Mucosa of descending colon (tissue), 3 donors: Measurements from ENCODE around the gene ADCY5. TPM values are rescaled to one million over a fixed set of nuclear protein-coding genes. Genes with fewer than 3 reads are reported as not detected.

Experiments
- ATAC-seq: fragments of 200-7000 bp; cut with Tn5 transposase; one replicate; pipeline ENCODE4 v1.9.1; 2020; ENCODE audit warnings: mild to moderate bottlenecking, moderate library complexity
- DNase-seq, 3 donors: peaks; one replicate each; pipeline ENCODE4 v3.0.0-alpha.2; 2020
- H3K36me3 ChIP-seq: fragments of 200-600 bp; one replicate; pipeline ENCODE4 v1.8.0; 2021; ENCODE audit warnings: low read depth, mild to moderate bottlenecking
- H3K4me1 ChIP-seq: fragments of 200-600 bp; one replicate; pipeline ENCODE4 v1.8.0; 2021; ENCODE audit warnings: low read depth, mild to moderate bottlenecking
- H3K4me3 ChIP-seq: fragments of 200-600 bp; one replicate; pipeline ENCODE4 v1.8.0; 2021; ENCODE audit warnings: mild to moderate bottlenecking
- H3K9me3 ChIP-seq: fragments of 200-600 bp; one replicate; pipeline ENCODE4 v1.8.0; 2021; ENCODE audit warnings: mild to moderate bottlenecking
- CTCF ChIP-seq: fragments of 200-600 bp; IDR thresholded peaks from one replicate; pipeline ENCODE4 v1.8.0; 2022; ENCODE audit warnings: antibody characterized with exemption, mild to moderate bottlenecking
- intact Hi-C, 2 donors: fragments of 100-400 bp; cut with DNase I in 1 of 2; cut with micrococcal nuclease in 1 of 2; formaldehyde crosslinking; loops; one replicate each; pipeline versions ENCODE4 v1.11.0 to v1.11.1; 2022; cut with DNase I, micrococcal nuclease
- total RNA-seq, 3 donors: library from RNA; stranded (reverse); fragmentation: NEBNext Ultra II Directional in 2 of 3; extraction: Animal tissue kit (Norgen Biotek cat#: 25700) in 2 of 3; gene quantifications; one replicate each; pipeline versions ENCODE4 v1.2.1 to v1.2.4, GENCODE V29; 2021 to 2023
- donor health status: DM: no; HTN: no; CAD: no; lungs with moderate emphysema.
- donor health status: DM: no; HTN: no; CAD: no.
- donor health status: DM: no; HTN: yes; CAD: no.

The ADCY5 gene
- total RNA-seq, 3 donors from 2014 or later, result 7.8 to 72.6 (median 12.6) TPM

- ATAC-seq, result no peak
- peaks cover 19% of the 10 kb centered on the region for H3K4me1 ChIP-seq
- H3K9me3 ChIP-seq, result no peaks in the 10 kb centered on the region
- intact Hi-C loops, result no loop called here
- no peaks in the 10 kb centered on the region for H3K36me3 ChIP-seq
- DNase-seq, result no peak
- no peak overlapping the region for H3K4me3 ChIP-seq
- TF ChIP-seq CTCF, result no peak
Observed at GRCh38 chr3:123410149-123410515, 38.8 kb downstream of the ADCY5 start.

DNA sequence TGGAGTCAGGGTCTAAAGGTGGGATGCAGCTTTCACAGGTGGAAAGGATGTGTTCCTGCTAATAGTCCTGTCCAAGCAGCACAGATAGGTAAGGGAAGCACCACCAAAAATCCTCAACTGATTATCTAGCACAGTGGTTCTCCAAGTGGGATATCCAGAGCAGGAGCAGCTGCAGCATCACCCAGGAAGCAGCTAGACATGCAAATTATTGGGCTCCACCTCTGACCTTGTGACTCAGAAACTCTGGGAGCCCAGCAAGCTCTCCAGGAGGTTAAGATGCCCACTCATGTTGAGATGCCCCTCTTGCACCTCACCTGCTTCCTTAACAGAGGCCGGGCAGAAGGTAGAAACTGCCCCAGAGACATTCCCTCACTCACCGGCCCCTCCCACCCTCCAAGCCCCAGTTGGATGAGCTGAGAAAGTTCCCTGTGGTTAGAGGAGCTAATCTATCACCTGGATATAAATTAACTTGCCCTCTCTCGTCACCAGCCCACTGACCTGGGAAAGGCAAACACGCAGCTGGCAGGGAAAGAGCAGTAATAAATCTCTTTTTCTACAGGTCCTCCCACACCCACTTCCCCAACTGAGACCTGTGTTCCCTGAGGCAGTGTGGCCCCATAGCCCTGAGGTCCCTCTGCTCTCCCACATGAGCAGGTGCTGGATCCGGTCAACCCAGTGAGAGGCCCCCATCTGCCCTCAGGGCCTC lies 39.3 kb downstream of the ADCY5 start:
- DNase-seq, result peak; percentile 73 to 77 (median 76)
- no peak overlapping the region for H3K4me3 ChIP-seq
- H3K36me3 ChIP-seq, result no peaks in the 10 kb centered on the region
- H3K4me1 ChIP-seq, result peaks cover 19% of the 10 kb centered on the region
- intact Hi-C loops, result no loop called here
- no peaks in the 10 kb centered on the region for H3K9me3 ChIP-seq
- no peak for TF ChIP-seq CTCF
- ATAC-seq, result peak; percentile 91

DNA sequence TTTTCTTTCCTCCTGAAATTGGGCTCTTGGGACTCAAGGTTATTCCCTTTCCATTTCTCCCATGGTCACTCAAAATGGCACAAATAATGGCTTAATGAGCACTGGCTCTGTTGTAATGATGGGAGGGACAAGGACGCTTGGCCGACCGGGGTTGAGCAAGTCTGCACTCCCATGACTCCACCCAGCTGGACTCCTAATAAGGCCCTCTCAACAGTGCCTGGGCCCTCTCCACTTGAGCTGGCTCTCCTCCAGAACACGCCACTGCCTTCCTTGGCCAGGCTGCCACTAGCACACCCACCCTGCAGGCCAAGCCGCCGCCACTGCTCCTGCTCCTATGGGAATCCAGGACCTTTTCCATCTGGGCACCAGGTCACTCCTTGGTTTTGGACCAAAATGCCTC lies 42.3 kb downstream of the ADCY5 start:
- ATAC-seq (no peak), DNase-seq (peak in 2 of 3 donors; percentile 56 to 64)
- Histone ChIP-seq H3K9me3 (no peaks in the 10 kb centered on the region), H3K4me3 (no peak overlapping the region), H3K36me3 (no peaks in the 10 kb centered on the region), H3K4me1 (peaks cover 13% of the 10 kb centered on the region)
- intact Hi-C loops, result no loop called here
- TF ChIP-seq CTCF, result no peak

- intact Hi-C loops, result no loop called here
- Histone ChIP-seq H3K4me1 (peaks cover 9% of the 10 kb centered on the region), H3K4me3 (no peak overlapping the region), H3K9me3 (no peaks in the 10 kb centered on the region), H3K36me3 (no peaks in the 10 kb centered on the region)
- DNase-seq, result peak in 2 of 3 donors; percentile 23 to 27
- ATAC-seq, result no peak
- no peak for TF ChIP-seq CTCF
Observed at GRCh38 chr3:123405936-123406510, 42.9 kb downstream of the ADCY5 start.

DNA sequence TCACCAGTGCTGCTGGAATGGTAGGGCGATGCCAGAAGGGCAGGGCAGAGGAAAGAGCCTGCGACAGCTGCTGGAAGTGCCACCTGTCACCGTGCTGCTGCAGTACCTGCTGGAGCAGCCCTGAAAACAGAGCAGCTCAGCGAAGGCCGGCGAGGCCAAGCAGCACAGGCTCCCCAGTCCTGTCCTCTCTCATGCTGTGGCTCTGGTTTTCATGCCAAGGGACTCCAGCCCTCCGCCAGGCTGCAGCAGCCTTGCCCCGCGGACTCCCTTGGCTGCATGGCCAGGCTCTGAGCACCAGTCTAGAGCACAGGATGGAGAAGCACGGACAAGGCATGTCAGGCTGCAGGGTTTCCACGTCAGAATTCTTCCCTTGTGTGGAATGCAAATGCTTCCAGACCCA lies 43.9 kb downstream of the ADCY5 start:
- ATAC-seq (peak; percentile 18), DNase-seq (peak in 2 of 3 donors; percentile 22 to 33)
- intact Hi-C loops, result no loop called here
- H3K9me3 ChIP-seq, result no peaks in the 10 kb centered on the region
- no peaks in the 10 kb centered on the region for H3K36me3 ChIP-seq
- no peak overlapping the region for H3K4me3 ChIP-seq
- no peak for TF ChIP-seq CTCF
- peaks cover 7% of the 10 kb centered on the region for H3K4me1 ChIP-seq
